ENCODE measurements around the gene PALM3.
"Not testable (repeated sequence)": the region's sequence is repeated elsewhere in the genome, so short reads cannot be mapped to it uniquely, and the experiment has no call there.

Gene PALM3

DNA sequence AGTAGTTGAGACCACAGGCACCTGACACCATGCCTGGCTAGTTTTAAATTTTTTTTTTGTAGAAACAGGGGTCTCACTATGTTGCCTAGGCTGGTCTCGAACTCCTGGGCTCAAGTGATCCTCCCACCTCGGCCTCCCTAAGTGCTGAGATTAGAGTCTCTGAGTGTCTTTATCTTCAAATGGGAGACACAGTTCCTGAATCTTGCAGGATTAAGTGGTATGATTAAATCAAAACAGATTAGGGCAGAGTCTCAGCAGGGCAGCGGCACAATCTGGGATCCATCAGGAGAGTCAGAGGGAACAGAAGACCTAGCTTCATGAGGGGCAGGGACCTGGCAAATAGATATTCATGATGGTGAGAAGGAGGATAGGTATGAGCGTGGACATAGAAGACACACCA is 33.0 kb downstream of the PALM3 start:
- DNase-seq, result no peak

DNA sequence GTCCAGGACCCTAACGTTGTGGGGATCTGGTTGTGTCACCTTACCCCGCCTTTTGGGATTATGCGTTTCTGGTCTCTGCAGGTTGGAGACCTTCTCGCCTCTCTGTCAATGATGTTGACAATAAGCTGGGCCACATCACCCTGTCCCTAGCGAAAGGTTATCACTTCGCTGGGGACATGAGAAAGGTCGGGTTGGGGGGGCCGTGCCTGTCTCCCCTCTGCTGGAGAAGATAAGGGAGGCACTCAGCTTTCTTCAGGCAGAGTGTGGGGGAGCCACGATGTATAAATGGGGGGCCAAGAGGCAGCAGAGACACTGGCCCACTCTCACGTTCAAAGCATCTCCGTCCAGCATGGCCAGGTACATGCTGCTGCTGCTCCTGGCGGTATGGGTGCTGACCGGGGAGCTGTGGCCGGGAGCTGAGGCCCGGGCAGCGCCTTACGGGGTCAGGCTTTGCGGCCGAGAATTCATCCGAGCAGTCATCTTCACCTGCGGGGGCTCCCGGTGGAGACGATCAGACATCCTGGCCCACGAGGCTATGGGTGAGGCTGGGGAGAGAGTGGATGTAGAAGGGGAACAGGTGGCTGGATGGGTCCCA is 33.9 kb downstream of the PALM3 start, which contains the start of gene RLN3:
TSS of gene RLN3 (plus strand) at position 293 of the 595 bp plus-strand sequence. CDS start at position 350, 57 bp downstream.
- DNase-seq, result no peak

DNA sequence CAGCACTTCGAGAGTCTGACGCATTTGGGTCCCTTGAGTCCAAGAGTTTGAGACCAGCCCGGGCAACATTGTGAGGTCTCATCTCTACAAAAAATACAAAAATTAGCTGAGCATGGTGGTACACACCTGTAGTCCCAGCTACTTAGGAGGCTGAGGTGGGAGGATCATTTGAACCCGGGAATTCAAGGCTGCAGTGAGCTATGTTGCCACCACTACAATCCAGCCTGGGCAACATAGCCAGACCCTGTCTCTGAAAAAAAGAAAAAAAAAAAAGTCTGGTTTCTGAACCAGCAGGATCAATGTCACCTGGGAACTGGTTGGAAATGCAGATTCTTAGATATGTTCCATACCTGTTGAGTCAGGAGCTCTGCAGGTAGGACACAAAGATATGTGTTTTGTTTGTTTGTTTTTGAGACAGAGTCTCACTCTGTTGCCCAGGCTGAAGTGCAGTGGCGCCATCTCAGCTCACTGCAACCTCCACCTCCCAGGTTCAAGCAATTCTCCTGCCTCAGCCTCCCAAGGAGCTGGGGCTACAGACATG is 35.2 kb downstream of the PALM3 start:
- not testable (repeated sequence) for DNase-seq

DNA sequence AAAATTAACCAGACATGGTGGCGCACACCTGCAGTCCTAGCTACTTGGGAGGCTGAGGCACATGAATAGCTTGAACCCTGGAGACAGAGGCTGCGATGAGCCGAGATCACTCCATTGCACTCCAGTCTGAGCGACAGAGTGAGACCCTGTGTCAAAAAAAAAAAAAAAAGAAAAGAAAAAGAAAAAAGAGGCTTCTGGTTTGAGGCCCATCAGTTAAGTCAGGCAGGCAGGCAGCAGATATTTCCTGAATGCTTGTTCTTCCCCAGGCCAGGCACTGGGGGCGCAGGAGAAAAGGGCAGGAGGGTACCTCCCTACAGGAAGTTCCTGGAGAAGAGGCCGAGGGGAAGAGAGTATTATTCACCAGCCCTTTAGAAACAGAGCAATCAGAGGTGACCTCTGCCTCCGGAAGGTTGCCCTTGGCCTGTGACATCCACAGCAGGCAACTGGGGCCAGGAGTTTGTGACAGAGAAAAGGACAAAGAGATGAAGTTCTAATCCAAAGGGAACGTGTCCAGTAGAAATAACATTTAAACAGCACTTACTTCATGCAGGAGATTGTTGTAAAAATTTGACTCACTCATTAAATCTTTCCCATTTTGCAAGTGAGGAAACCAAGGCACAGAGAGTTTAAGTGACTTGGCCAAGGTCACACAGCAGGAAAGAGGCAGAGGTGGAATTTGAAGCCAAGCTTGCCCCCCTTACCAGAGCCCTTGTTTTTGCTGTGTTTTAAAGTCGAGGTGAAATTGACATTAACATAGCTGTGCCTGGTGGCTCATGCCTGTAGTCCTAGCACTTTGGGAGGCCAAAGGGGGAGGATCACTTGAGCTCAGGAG is 38.3 kb downstream of the PALM3 start:
- no peak for DNase-seq

DNA sequence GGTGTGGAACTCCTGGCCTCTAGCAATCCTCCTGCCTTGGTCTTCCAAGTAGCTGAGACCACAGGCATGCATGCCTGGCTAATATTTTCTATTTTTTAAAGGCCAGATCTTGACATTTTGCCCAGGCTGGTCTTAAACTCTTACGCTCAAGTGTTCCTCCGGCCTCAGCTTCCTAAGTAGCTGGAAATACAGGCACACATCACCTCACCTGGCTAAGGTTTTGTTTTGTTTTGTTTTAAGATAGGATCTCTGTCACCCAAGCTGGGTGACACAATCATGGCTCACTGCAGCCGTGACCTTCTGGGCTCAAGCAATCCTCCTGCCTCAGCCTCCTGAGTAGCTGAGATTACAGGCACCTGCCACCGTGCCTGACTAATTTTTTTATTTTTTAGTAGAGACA is 39.4 kb downstream of the PALM3 start:
- DNase-seq, result no peak

DNA sequence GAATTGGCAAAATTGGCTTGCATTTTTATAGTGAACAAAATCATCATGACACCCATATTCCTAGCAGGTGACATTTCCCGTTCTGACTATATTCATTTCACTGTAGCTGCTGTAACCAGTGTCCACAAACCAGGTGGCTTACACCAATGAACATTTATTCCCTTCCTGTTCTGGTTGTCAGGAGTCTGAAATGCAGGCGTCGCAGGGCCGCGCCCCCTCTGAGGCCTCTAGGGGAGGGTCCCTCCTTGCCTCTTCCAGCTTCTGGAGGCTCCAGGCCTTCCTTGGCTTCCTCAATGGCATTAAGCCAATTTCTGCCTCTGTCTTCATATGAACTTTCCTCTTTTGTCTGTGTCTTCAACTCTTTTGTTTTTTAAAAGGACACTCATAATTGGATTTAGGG is 40.4 kb downstream of the PALM3 start:
- DNase-seq, result no peak

DNA sequence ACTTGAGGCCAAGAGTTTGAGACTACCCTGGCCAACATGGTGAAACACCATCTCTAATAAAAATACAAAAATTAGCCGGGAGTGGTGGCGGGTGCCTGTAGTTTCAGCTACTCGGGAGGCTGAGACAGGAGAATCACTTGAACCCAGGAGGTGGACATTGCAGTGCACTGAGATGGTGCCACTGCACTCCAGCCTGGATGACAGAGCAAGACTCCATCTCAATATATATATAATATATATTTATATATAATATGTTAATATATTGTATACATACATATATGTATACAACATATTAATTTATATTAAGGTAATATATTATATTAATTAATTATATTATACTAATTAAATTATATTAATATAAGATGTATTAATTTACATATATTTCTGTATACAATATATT is 42.1 kb downstream of the PALM3 start:
- not testable (repeated sequence) for DNase-seq

DNA sequence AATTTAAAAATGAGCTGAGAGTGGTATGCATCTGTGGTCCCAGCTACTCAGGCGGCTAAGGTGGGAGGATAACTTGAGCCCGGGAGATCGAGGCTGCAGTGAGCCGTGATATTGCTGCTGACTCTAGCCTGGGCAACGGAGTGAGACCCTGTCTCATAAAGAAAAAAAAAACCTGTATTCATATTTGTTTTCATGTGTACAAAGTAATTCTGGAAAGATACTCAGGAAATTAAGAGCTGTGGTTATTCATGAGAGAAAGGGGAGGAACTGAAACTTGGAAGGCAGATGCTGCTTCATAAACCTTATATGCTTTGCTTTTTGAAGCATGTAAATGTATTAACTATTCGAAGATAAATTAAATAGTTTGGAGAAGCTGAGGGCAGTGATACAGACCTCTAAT is 42.8 kb downstream of the PALM3 start:
- DNase-seq, result no peak

DNA sequence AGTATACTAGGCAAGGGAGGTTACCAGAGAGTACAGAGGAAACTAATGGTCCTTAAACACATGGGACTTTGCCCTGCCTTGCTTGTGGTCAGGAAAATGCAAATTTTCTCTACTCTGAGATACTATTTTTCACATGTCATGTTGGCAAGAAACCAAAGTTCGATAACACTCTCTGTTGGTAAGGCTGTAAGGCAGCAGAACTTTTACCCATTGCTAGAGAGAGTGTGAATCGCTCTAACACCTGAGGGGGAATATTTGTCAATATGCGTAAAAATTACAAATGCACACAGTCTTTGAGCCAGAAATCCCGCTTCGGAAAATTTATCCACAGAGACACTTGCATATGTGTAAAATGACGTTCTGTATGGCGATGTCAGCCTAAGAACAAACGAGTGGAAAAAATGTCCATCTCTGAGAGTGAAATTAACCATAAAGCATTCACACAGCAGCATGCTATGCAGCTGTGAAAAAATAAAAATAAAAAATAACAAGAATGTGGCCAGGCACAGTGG is 46.3 kb downstream of the PALM3 start:
- no peak for DNase-seq

DNA sequence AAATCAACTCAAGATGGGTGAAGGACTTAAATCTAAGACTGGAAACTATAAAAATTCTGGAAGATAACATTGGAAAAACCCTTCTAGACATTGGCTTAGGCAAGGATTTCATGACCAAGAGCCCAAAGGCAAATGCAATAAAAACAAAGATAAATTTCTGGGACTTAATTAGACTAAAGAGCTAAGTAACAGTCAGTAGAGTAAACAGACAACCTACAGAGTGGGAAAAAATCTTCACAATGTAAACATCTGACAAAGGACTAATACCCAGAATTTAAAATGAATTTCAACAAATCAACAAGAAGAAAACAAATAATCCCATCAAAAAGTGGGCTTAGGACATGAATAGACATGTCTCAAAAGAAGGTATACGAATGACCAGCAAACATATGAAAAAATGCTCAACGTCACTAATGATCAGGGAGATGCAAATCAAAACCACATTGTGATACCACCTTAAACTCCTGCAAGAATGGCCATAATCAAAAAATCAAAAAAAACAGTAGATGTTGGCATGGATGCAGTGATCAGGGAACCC is 49.4 kb downstream of the PALM3 start:
- DNase-seq, result no peak

DNA sequence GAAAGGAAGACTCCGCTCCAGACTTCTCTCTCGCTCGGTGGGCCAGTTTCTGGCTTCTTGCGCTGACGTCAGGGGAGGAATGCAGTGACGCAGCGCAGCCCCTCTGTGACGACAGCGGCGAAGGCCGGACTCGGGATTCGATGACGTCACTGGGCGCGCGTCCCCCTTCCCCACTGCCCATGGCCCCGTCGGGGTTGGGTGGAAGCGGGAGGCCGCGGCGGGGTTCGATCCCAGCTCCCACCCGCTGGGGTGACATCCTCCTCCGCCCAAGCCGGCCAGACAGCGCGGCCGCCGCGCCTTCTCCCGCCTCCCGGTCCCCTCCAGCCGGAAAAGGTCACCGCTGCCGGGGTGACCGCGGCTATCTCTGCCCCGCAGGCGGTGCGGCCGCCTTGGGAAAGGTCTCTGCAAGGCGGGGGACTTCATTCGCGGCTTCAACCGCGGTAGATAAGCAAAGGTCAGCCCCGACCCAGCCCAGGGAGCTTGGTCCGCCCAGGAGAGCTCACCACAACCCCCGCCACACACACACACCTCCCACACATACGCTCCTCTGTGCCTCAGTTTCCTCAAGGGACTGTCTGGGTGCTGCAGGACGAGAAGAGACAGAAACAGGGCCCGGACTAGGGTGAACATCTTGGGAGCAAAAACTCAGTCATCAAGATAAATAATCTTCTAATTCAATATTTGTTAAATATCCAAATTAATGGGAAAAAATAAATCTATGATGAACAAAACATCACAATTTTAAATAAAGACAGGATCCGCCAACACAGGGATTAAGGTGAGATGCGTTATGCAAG is 54.9 kb downstream of the PALM3 start:
- DNase-seq, result no peak

DNA sequence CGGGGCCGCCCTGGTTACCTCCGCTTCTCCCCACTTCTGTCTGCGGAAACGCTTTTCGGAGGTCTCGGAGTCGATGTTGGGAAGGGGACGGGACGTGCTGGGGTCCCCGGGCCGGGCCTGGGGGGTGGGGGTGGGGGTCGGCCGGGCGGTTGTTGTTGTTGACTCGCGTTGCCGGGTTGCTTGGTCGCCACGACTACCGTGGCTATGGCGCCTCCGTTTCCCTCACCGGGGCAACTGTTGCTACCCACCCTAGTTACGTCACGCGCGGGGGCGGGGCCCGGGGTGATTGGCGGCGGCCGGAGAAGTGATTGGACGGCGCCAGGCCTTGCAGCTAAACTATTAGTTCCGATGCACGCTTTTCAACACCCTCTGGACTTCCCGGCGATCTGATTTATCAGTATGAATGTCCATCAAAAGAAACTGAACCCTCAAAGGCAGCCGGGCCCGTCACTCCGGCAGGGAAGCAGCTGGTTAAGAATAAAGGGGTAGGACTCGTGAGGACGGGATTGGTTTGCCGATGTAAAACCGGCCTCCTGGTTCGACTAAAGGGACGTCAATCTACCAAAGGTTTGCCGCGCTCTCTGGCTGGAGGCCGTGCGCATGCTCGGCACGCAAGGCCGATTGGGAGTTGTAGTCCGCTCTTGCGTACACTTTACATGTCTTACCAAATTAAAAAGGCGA is 55.7 kb downstream of the PALM3 start, which contains the start of gene RFX1:
TSS of gene RFX1 (minus strand) at position 236 of the 681 bp plus-strand sequence. CDS start 12,477 bp downstream, outside the sequence.
- peak; percentile 100 for DNase-seq

DNA sequence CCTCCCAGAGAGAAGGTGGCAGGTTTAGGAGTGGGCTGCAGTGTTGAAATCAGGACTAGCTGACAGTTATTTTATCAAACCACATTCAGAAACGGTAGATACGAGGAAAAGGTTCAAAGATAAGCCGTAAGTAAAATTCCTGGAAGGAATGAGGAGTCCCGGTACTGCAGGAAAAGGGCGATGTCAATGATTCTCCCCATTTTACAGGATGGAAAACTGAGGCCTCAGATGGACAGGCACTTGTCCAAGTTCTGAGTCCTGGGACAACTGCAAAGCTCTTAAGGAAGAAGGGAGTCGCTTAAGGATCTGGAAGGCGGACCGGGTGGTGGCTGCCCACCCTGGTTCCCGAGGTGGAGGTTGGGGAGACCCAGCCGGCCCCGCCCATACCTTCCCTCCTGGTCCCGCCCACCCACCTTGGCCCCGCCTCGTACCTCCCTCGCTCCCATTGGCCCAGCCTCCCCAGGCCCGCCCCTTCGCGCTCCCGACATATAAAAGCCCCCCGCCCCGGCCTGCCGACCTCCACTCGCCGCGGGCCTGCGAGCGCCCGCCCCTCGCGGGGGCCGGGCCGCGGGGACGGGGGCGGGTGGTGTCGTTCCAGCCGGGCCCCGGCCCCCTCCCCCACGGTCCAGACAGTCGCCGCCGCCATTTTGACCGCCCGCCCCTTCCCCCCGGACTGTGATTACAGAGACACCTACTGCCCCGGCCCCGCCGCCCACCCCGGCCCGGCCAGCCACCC is 56.4 kb downstream of the PALM3 start:
- DNase-seq, result peak; percentile 96

DNA sequence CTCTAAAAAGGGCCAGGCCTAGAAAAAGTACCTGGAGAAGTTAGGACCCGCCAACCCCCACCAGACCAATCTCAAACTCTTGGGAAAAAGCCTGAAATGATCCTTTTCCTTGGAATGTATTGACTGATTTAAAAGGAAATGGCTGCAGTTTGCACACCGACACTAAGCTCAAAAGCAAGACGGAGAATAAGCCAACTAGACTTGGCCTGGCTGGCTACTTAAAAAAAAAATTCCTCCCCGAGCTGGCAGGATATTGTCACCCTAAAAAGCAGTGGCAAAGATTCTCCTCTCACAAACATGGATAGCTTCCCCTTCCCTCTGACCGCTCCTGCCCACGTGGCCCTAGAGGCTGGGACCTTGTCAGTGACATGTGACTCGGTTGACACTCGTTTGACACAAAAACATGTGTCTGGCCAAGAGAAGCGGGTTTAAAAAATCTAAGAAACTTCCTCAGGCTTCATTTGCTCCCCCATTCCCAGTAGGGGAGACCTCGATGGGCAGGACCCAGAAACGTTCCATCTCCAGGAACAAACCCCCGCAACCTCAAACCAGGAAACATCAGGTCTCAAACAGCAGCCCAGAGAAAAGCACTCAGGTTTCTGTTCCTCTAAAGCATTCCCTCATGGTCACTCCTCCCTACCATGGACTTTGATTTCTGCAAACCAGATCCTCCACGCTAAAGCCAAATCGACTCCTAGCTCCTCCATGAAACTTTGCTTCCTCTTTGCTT is 57.1 kb downstream of the PALM3 start:
- peak; percentile 25 for DNase-seq

Data from CD4-positive, alpha-beta T cell treated with Interleukin-10 for 1 hour (primary cell).